ENCODE results near the gene KCNJ15.

The KCNJ15 gene

GRCh38 chr21:38299671-38300070 lies 42.9 kb downstream of the KCNJ15 start:
- DNase-seq = no peak

- peak; percentile 59 to 78 for DNase-seq
Measured at GRCh38 chr21:38300141-38300578, 43.4 kb downstream of the KCNJ15 start.

GRCh38 chr21:38301321-38302214 lies 44.8 kb downstream of the KCNJ15 start:
- DNase-seq = no peak

GRCh38 chr21:38303300-38303699 lies 46.5 kb downstream of the KCNJ15 start:
- DNase-seq = no peak

DNA sequence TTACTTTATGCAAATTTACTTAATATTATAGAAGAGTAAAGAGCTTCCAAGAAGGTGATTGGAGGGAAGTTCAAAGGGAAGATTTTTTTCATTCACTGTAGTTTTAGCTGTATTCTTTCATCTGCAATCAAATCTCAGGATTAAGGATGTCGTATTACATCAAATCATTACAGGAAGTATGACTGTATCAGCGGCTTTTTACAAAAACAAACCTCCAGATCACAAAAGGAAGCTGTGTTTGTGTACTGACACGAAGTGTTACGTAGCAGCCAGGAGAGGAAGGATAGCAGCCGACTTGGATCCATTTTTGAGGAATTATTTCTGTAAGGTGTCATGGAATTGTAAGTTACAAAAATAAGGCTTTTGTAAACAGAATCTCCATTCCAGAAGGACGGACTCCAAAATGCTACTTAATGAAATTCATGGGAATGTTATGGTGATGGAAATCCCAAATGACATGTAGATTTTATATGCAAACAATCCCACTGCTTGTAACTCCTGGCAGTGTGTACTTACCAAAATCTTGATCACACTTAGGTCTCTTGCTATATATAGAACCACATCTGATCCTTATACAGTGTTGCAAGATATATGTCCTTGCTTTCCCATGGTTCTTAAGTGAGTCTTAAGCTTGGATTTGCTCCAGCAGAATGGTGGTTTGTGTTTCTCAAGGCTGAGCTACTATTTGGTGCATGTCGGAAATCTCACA lies 49.8 kb downstream of the KCNJ15 start:
- peak; percentile 52 to 57 for DNase-seq

DNA sequence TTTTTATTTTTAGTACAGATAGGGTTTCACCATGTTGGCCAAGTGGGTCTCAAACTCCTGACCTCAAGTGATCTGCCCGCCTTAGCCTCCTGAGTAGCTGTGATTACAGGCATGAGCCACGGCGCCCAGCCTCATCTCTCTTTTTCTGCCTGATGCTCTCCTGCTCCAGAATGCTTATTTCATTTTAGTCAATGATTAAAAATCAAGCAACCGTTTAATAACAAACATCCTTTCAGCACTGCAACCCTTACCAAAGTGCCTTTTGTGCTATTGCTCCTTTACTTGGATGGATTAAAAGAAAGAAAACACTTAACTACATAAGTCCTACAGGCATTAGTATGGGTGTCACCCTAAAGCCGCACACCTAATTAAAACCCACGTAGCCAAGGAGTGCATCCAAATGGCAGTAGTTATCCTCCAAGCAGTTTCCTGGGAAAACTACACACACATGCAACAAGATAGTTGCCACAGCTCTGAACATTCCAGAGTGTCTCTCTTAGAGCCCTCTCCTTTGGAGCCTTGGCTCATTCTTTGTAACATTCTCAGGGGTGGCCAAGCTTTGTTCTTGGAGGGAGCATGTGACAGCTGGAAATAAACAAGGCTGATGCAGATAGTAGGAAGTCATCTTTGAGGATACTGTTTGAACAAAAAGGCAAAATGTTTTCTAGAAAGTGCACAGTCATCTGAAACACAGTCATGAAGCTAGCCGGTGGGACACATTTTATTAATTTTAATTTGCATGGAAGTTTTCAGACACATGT lies 51.2 kb downstream of the KCNJ15 start:
- DNase-seq = no peak

GRCh38 chr21:38308532-38309119 lies 51.8 kb downstream of the KCNJ15 start:
- DNase-seq = no peak

- DNase-seq = peak; percentile 67 to 79
Measured at GRCh38 chr21:38310646-38311485, 54.1 kb downstream of the KCNJ15 start.

- DNase-seq = no peak
Measured at GRCh38 chr21:38311765-38312164, 55.0 kb downstream of the KCNJ15 start.

- DNase-seq = no peak
Measured at GRCh38 chr21:38312822-38313221, 56.0 kb downstream of the KCNJ15 start.

DNA sequence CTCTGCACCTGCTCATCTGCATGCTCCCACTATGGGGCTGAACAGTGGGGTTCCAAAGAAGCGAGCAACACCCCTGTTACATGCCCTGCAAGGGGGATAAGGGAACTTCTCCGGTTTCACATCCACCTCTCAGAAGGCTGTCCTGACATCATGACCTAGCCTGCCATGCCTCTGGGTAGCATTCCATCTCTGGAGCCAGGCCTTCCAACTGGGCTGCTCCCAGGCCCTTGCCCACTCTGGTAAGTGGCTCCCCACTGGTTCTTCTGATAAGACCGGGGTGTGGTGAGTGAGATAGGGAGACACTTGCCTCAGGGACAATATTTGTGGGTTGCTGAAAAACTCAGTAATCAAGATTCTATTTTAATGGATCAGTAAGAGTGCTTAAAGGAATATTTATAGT lies 57.8 kb downstream of the KCNJ15 start:
- no peak for DNase-seq

- DNase-seq = no peak
Measured at GRCh38 chr21:38315122-38315521, 58.3 kb downstream of the KCNJ15 start.

DNA sequence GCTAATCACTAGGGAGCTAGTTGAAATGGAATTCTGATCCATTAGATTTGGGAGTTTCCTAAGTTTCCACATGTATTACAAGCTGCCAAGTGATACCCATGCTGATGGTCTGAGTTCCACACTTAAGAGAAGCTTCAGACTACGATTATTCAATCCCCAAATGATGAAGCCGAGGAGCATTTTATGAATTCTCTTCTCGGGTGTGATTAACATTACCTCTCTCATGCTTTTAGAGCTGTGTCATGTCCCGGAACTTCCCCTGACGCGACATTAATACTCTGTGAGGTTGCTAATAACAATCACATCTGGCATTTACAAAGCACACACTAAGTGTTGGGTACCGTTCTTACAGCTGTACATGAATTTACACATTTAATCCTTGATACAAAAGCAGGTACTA lies 63.0 kb downstream of the KCNJ15 start:
- DNase-seq = no peak

DNA sequence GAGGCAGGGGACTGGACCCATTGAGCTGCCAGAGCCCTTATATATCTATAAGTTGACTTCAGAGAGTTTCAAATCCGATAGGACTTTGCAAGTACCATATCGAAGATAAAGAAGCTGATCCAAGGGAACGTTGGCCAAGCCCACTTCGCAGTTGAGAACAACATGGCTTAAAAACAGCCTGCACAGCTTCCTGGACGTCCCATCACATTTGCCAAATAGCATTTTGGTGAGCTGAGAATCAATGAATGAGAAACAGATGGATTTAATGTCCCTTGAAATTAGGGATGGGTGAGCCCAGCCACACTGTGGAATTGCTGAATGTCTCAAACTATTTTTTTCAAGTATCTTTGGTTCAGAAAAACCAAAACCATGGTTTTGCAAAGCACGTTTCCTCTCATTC lies 64.8 kb downstream of the KCNJ15 start:
- DNase-seq = no peak

- DNase-seq = no peak
Measured at GRCh38 chr21:38322311-38322950, 65.6 kb downstream of the KCNJ15 start.

DNA sequence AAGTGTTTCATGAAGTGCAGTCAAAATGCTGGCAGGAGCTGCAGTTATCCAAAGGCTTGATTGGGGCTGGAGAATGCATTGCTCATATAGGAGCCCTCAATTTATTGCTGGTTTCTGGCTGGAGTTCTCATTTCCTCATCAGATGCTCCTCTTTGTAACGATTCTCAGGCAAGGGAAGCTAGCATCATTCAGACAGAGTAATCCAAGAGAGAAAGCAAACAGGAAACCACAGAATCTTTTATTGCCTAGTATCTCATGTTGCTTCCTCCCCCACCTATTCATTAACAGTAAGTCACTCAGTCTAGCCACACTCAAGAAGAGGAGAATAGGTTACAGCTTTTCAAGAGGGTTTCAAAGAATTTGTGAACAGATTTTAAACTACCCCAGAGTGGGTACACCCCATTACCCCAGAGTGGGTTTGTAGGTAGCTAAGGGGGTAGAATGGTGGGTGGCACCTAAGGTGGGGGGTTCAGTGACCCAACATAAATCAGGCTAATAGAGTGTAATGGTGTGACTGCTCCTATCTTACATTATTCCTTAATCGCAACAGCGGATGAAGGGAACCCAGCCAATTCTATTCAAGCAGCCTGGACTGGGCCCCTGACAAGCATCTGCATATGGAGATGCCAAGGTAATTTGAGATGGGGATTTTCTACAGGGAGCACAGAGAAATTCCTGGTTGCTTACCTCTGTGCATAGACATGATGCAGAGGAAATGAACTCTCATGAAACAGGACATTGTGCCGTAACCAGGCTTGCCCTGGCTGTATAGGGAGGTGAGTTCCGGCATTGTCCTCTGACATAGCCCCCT lies 67.1 kb downstream of the KCNJ15 start:
- peak; percentile 46 to 66 for DNase-seq

- DNase-seq = no peak
Measured at GRCh38 chr21:38325216-38325615, 68.4 kb downstream of the KCNJ15 start.

DNA sequence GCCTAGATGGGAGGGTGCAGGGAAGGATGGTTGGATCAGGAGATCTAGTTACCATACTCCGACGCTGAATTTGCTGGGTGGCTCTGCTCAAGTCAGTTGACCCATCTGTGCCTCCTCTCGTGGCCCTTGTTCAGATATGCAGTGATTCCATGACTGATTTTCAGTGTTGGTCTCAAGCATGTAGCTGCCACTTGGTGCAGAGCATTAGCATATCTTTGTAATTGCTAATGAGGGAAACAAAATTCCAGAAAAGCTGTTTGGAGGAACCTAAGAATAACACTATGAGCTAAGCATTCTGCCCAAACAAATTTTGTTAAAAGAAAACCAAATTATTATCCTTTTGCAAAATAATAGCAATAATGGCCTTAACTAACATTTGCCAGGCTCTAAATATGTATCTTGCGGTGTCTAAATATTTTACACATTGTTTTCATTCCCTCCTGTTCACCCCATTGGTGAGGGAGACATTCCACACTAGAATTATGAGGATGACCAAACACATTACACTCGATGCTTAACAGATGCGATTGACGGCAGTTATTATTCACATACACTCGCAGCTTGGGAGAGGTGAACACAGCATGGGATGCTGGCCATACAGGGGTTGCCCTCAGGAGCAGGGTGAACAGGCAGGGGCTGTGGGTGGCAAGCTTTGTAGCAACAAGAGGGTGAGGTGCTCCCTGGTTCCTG lies 69.1 kb downstream of the KCNJ15 start:
- no peak for DNase-seq

- DNase-seq = no peak
Measured at GRCh38 chr21:38326429-38326828, 69.6 kb downstream of the KCNJ15 start.

DNA sequence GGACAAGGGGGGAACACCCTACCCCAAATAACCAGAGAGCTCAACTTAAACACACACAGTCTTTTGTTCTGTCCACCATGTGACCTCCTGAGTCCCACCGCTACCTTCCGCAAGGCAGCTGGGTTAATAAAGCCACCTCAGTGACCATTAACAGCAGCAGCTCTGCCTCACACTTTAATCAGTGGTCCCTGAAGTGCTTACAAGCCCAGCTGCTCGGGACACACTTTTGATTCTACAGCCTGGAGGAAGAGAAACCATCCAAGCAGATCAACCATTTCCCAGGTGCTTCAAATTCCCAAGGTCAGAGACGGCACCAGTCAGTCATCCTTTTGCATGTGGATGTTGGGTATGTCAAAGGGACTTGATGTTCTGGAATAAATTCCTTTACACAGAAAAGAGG lies 70.1 kb downstream of the KCNJ15 start:
- DNase-seq = no peak

Measured in inflammatory macrophage treated with lipopolysaccharide for 1 hour (primary cell).